CD14-positive monocyte (primary cell): ENCODE measurements around the gene P2RX5. TPM values are rescaled to one million over a fixed set of nuclear protein-coding genes. Genes with fewer than 3 reads are reported as not detected.

ENCODE experiments used
- DNase-seq, 3 donors: peaks; one replicate each; pipeline ENCODE4 v3.0.0-alpha.2; 2011 to 2022
- H2AFZ ChIP-seq: 2 replicates; pipeline ENCODE4 v1.6.0; 2012; ENCODE audit warnings: mild to moderate bottlenecking, low read depth, low read length, inconsistent platforms; ENCODE audit not compliant: insufficient read depth, poor library complexity, severe bottlenecking
- H3K27ac ChIP-seq, 2 donors: 1 replicate in 1 of 2; 2 replicates in 1 of 2; pipeline ENCODE4 v1.5.1; 2012 to 2013; ENCODE audit warnings: low read length in 2 of 2, control low read depth in 1 of 2, inconsistent platforms in 1 of 2, low read depth in 1 of 2, mild to moderate bottlenecking in 1 of 2
- H3K27me3 ChIP-seq, 2 donors: one replicate each; pipeline versions ENCODE4 v1.6.0 to v1.6.1; 2011 to 2013; ENCODE audit warnings: low read length in 2 of 2; ENCODE audit not compliant: control insufficient read depth in 2 of 2, insufficient read depth in 2 of 2
- H3K36me3 ChIP-seq, 2 donors: replicated peaks in 1 of 2; 1 replicate in 1 of 2; 2 replicates in 1 of 2; pipeline versions ENCODE4 v1.5.1 to v1.6.1; 2012 to 2013; ENCODE audit warnings: low read length in 2 of 2, control low read depth in 1 of 2, inconsistent platforms in 1 of 2, mild to moderate bottlenecking in 1 of 2; ENCODE audit not compliant: insufficient read depth in 2 of 2, control insufficient read depth in 1 of 2
- H3K4me1 ChIP-seq, 2 donors: 1 replicate in 1 of 2; 2 replicates in 1 of 2; pipeline versions ENCODE4 v1.5.1 to v1.6.1; 2012 to 2013; ENCODE audit warnings: low read length in 2 of 2, control low read depth in 1 of 2, inconsistent platforms in 1 of 2, mild to moderate bottlenecking in 1 of 2, moderate library complexity in 1 of 2; ENCODE audit not compliant: insufficient read depth in 2 of 2, control insufficient read depth in 1 of 2
- H3K4me2 ChIP-seq: replicated peaks from 2 replicates; pipeline ENCODE3; 2012; ENCODE audit warnings: low read length, moderate library complexity, mild to moderate bottlenecking; ENCODE audit not compliant: poor library complexity, severe bottlenecking; ENCODE audit errors: extremely low read depth
- H3K4me3 ChIP-seq, 3 experiments: fragments of 200-600 bp in 1 of 3; sonication (generic) in 1 of 3; replicated peaks in 1 of 3; 1 replicate in 2 of 3; 2 replicates in 1 of 3; pipeline ENCODE4 v1.5.1; 2011 to 2013; ENCODE audit warnings: low read length in 3 of 3, mild to moderate bottlenecking in 3 of 3, control low read depth in 2 of 3, low read depth in 2 of 3, inconsistent platforms in 1 of 3, moderate library complexity in 1 of 3
- H3K79me2 ChIP-seq: 2 replicates; pipeline ENCODE4 v1.6.0; 2012; ENCODE audit warnings: mild to moderate bottlenecking, control low read depth, inconsistent platforms, low read length, moderate library complexity; ENCODE audit not compliant: insufficient read depth
- H3K9ac ChIP-seq: 2 replicates; pipeline ENCODE4 v1.6.0; 2017; ENCODE audit warnings: low read length, mild to moderate bottlenecking; ENCODE audit not compliant: insufficient read depth, poor library complexity, severe bottlenecking
- H3K9me3 ChIP-seq, 2 donors: replicated peaks in 1 of 2; 1 replicate in 1 of 2; 2 replicates in 1 of 2; pipeline versions ENCODE4 v1.5.1 to v1.6.1; 2012 to 2013; ENCODE audit warnings: low read length in 2 of 2, control low read depth in 1 of 2; ENCODE audit not compliant: control insufficient read depth in 1 of 2, insufficient read depth in 1 of 2
- H4K20me1 ChIP-seq: 2 replicates; pipeline ENCODE4 v1.6.0; 2012; ENCODE audit warnings: mild to moderate bottlenecking, low read length, control low read depth, moderate library complexity; ENCODE audit not compliant: insufficient read depth
- H3K27ac Mint-ChIP-seq, 7 donors: one replicate each; pipeline ENCODE4 v1.8.0; 2020; ENCODE audit warnings: mild to moderate bottlenecking in 7 of 7, mixed read lengths in 7 of 7, moderate library complexity in 6 of 7, inconsistent platforms in 2 of 7
- H3K27me3 Mint-ChIP-seq, 3 donors: one replicate each; pipeline ENCODE4 v1.8.0; 2021 to 2022; ENCODE audit warnings: low read depth in 3 of 3, mild to moderate bottlenecking in 3 of 3, mixed read lengths in 3 of 3, moderate library complexity in 3 of 3, inconsistent platforms in 1 of 3
- H3K36me3 Mint-ChIP-seq, 2 donors: one replicate each; pipeline ENCODE4 v1.8.0; 2020; ENCODE audit warnings: mixed read lengths in 2 of 2, inconsistent platforms in 1 of 2, mild to moderate bottlenecking in 1 of 2
- H3K4me1 Mint-ChIP-seq: one replicate; pipeline ENCODE4 v1.8.0; 2020; ENCODE audit warnings: mild to moderate bottlenecking, mixed read lengths
- H3K4me3 Mint-ChIP-seq, 2 donors: one replicate each; pipeline ENCODE4 v1.8.0; 2020; ENCODE audit warnings: mild to moderate bottlenecking in 2 of 2, mixed read lengths in 2 of 2, moderate library complexity in 1 of 2
- H3K9me3 Mint-ChIP-seq, 7 donors: one replicate each; pipeline ENCODE4 v1.8.0; 2020 to 2022; ENCODE audit warnings: mixed read lengths in 7 of 7, mild to moderate bottlenecking in 6 of 7, moderate library complexity in 6 of 7, inconsistent platforms in 2 of 7
- WGBS: methylation state at CpG from one replicate; pipeline ENCODE4 v1.1.5; 2013; ENCODE audit warnings: missing lambda C conversion rate; ENCODE audit not compliant: insufficient coverage; 5-methylcytosine and 5-hydroxymethylcytosine counted together
- intact Hi-C, 2 donors: fragments of 100-400 bp; cut with micrococcal nuclease; formaldehyde crosslinking; loops; one replicate each; pipeline versions ENCODE4 v1.15.0 to v1.15.1; 2023
- polyA plus RNA-seq, 3 donors: library from polyadenylated mRNA; depleted of rRNA in 1 of 3; unstranded in 2 of 3; stranded (reverse) in 1 of 3; fragments of 300-500 nt in 2 of 3; fragments of >200 nt in 1 of 3; fragmentation: Illumina TruSeq in 2 of 3; gene quantifications; 1 replicate in 2 of 3; 2 replicates in 1 of 3; pipeline ENCODE4 v1.2.3, GENCODE V29; 2012 to 2021
- TF ChIP-seq, protein P1 (sequence below): fragments of 200-600 bp; IDR thresholded peaks from one replicate; pipeline ENCODE4 v1.8.0; 2022; ENCODE audit warnings: antibody characterized with exemption, mild to moderate bottlenecking

Gene P2RX5
- polyA plus RNA-seq, 3 donors, result 0.64 to 8.8 (median 3.4) TPM

DNA sequence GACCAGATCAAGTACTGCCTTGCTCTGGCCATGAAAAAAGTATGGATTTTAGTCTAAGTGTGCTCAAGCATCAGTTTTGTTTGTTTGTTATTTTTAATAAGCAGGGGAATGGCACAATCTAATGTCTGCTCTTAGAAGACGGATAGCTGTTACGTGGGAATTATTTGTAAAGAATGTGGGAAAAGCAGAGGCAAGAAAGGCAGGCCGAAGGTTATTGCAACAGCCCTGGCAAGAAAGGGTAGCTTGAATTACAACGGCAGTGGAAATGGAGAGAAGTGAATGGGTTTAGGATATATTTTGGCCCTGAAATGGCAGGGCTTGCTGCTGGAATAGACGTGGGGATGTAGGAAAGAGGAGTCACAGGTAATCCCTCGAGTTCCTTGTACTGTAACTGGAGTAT is 26.8 kb upstream of the P2RX5 start:
- H3K9me3 Mint-ChIP-seq, result no peaks in the 10 kb centered on the region
- TF ChIP-seq, protein P1, sequence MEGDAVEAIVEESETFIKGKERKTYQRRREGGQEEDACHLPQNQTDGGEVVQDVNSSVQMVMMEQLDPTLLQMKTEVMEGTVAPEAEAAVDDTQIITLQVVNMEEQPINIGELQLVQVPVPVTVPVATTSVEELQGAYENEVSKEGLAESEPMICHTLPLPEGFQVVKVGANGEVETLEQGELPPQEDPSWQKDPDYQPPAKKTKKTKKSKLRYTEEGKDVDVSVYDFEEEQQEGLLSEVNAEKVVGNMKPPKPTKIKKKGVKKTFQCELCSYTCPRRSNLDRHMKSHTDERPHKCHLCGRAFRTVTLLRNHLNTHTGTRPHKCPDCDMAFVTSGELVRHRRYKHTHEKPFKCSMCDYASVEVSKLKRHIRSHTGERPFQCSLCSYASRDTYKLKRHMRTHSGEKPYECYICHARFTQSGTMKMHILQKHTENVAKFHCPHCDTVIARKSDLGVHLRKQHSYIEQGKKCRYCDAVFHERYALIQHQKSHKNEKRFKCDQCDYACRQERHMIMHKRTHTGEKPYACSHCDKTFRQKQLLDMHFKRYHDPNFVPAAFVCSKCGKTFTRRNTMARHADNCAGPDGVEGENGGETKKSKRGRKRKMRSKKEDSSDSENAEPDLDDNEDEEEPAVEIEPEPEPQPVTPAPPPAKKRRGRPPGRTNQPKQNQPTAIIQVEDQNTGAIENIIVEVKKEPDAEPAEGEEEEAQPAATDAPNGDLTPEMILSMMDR, result no peak
- intact Hi-C loops, result loop anchor here (5.0 kb wide), 1 partner anchor 40 kb away; no protein-coding TSS in a partner anchor

GRCh38 chr17:3719265-3719664 is 23.3 kb upstream of the P2RX5 start:
- peak overlapping the region in 4 of 7 donors; percentile 40 to 88 (median 76) for H3K27ac Mint-ChIP-seq
- Histone ChIP-seq H3K27ac (peak overlapping the region; percentile 74 to 85), H2AFZ (no peak overlapping the region), H3K9me3 (no peaks in the 10 kb centered on the region), H3K9ac (no peak overlapping the region), H4K20me1 (no peaks in the 10 kb centered on the region), H3K79me2 (peaks cover 58% of the 10 kb centered on the region), H3K36me3 (peaks cover 37 to 46% of the 10 kb centered on the region in 2 donors), H3K4me2 (peak overlapping the region; percentile 76), H3K4me3 (peak overlapping the region in 1 of 3 experiments; percentile 70), H3K27me3 (no peaks in the 10 kb centered on the region), H3K4me1 (peaks cover 52 to 61% of the 10 kb centered on the region in 2 donors)
- H3K4me3 Mint-ChIP-seq, result no peak overlapping the region
- H3K27me3 Mint-ChIP-seq, result no peaks in the 10 kb centered on the region
- peaks cover 47% of the 10 kb centered on the region for H3K4me1 Mint-ChIP-seq
- H3K9me3 Mint-ChIP-seq, result peaks cover 0 to 3% (median 0%) of the 10 kb centered on the region in 7 donors
- H3K36me3 Mint-ChIP-seq, result peaks cover 44 to 66% of the 10 kb centered on the region in 2 donors
- intact Hi-C loops, result no loop called here
- TF ChIP-seq, protein P1, result no peak
- DNase-seq, result no peak

More for the DNA sequence above, 26.8 kb upstream of the P2RX5 start:
- Histone ChIP-seq H3K27ac (peak overlapping the region in 1 of 2 donors; percentile 87), H3K79me2 (peaks cover 83% of the 10 kb centered on the region), H3K4me2 (peak overlapping the region; percentile 96), H3K4me3 (peak overlapping the region; percentile 88 to 94 (median 93)), H3K27me3 (no peaks in the 10 kb centered on the region), H3K9me3 (no peaks in the 10 kb centered on the region), H2AFZ (peak overlapping the region; percentile 100), H4K20me1 (no peaks in the 10 kb centered on the region), H3K9ac (peak overlapping the region; percentile 82), H3K36me3 (peaks cover 5 to 12% of the 10 kb centered on the region in 2 donors), H3K4me1 (peaks cover 59 to 69% of the 10 kb centered on the region in 2 donors)
- WGBS, result 40% methylated on average over 5 of the region's 6 CpGs
- peaks cover 13 to 48% of the 10 kb centered on the region in 2 donors for H3K36me3 Mint-ChIP-seq
- no peak for DNase-seq
- peak overlapping the region; percentile 90 to 97 for H3K4me3 Mint-ChIP-seq
- no peaks in the 10 kb centered on the region for H3K27me3 Mint-ChIP-seq
- H3K27ac Mint-ChIP-seq, result peak overlapping the region in 5 of 7 donors; percentile 21 to 96 (median 91)
- H3K4me1 Mint-ChIP-seq, result peaks cover 66% of the 10 kb centered on the region
